ENCODE measurements around the gene MEIOSIN.
A peak's percentile ranks its signal among the peaks of the same experiment; 100 is the strongest.

The MEIOSIN gene

GRCh38 chr19:45781214-45782161 is 48.2 kb downstream of the MEIOSIN start:
- no peaks in the 10 kb centered on the region for H3K9me3 Mint-ChIP-seq
- H3K4me3 Mint-ChIP-seq: no peak overlapping the region
- peaks cover 9% of the 10 kb centered on the region for H3K27me3 Mint-ChIP-seq
- H3K4me1 Mint-ChIP-seq: peaks cover 27% of the 10 kb centered on the region
- DNase-seq (ENCODE audit: low spot score in 2 of 2): no peak
- ATAC-seq (replicated peaks; ENCODE audit: extremely low read depth, poor library complexity, severe bottlenecking): no peak
- H3K36me3 Mint-ChIP-seq (ENCODE audit: insufficient read depth): peaks cover 5% of the 10 kb centered on the region
- H3K27ac Mint-ChIP-seq (ENCODE audit: low read depth): peak overlapping the region; percentile 87

GRCh38 chr19:45782162-45782691 is 49.0 kb downstream of the MEIOSIN start, which contains the start of gene DMPK:
Gene DMPK (minus strand): TSS chr19:45782490. CDS start chr19:45782352, 138 bp downstream.
- Mint-ChIP-seq H3K9me3 (no peaks in the 10 kb centered on the region), H3K27ac (ENCODE audit: low read depth) (no peak within 1 kb of the TSS), H3K36me3 (ENCODE audit: insufficient read depth) (peaks cover 6% of the 10 kb centered on the region), H3K4me1 (peaks cover 27% of the 10 kb centered on the region), H3K4me3 (no peak within 1 kb of the TSS), H3K27me3 (peaks cover 9% of the 10 kb centered on the region)
- no peak for ATAC-seq (replicated peaks; ENCODE audit: extremely low read depth, poor library complexity, severe bottlenecking)
- DNase-seq (ENCODE audit: low spot score in 2 of 2): no peak

GRCh38 chr19:45782820-45783785 is 49.9 kb downstream of the MEIOSIN start:
- H3K27ac Mint-ChIP-seq (ENCODE audit: low read depth): no peak overlapping the region
- H3K4me3 Mint-ChIP-seq: no peak overlapping the region
- H3K4me1 Mint-ChIP-seq: peaks cover 29% of the 10 kb centered on the region
- H3K27me3 Mint-ChIP-seq: peaks cover 9% of the 10 kb centered on the region
- H3K9me3 Mint-ChIP-seq: no peaks in the 10 kb centered on the region
- H3K36me3 Mint-ChIP-seq (ENCODE audit: insufficient read depth): peaks cover 11% of the 10 kb centered on the region
- no peak for ATAC-seq (replicated peaks; ENCODE audit: extremely low read depth, poor library complexity, severe bottlenecking)
- DNase-seq (ENCODE audit: low spot score in 2 of 2): no peak

GRCh38 chr19:45784096-45784495 is 50.9 kb downstream of the MEIOSIN start:
- H3K4me1 Mint-ChIP-seq: peaks cover 30% of the 10 kb centered on the region
- no peaks in the 10 kb centered on the region for H3K9me3 Mint-ChIP-seq
- H3K27ac Mint-ChIP-seq (ENCODE audit: low read depth): no peak overlapping the region
- H3K27me3 Mint-ChIP-seq: peaks cover 4% of the 10 kb centered on the region
- ATAC-seq (replicated peaks; ENCODE audit: extremely low read depth, poor library complexity, severe bottlenecking) (no peak), DNase-seq (ENCODE audit: low spot score in 2 of 2) (no peak)
- no peak overlapping the region for H3K4me3 Mint-ChIP-seq
- peaks cover 13% of the 10 kb centered on the region for H3K36me3 Mint-ChIP-seq (ENCODE audit: insufficient read depth)

- no peaks in the 10 kb centered on the region for H3K9me3 Mint-ChIP-seq
- no peak overlapping the region for H3K27ac Mint-ChIP-seq (ENCODE audit: low read depth)
- no peak overlapping the region for H3K4me3 Mint-ChIP-seq
- no peak for ATAC-seq (replicated peaks; ENCODE audit: extremely low read depth, poor library complexity, severe bottlenecking)
- no peaks in the 10 kb centered on the region for H3K27me3 Mint-ChIP-seq
- peaks cover 23% of the 10 kb centered on the region for H3K4me1 Mint-ChIP-seq
- H3K36me3 Mint-ChIP-seq (ENCODE audit: insufficient read depth): peaks cover 19% of the 10 kb centered on the region
- no peak for DNase-seq (ENCODE audit: low spot score in 2 of 2)
Observed at GRCh38 chr19:45785097-45785496, 51.9 kb downstream of the MEIOSIN start.

DNA sequence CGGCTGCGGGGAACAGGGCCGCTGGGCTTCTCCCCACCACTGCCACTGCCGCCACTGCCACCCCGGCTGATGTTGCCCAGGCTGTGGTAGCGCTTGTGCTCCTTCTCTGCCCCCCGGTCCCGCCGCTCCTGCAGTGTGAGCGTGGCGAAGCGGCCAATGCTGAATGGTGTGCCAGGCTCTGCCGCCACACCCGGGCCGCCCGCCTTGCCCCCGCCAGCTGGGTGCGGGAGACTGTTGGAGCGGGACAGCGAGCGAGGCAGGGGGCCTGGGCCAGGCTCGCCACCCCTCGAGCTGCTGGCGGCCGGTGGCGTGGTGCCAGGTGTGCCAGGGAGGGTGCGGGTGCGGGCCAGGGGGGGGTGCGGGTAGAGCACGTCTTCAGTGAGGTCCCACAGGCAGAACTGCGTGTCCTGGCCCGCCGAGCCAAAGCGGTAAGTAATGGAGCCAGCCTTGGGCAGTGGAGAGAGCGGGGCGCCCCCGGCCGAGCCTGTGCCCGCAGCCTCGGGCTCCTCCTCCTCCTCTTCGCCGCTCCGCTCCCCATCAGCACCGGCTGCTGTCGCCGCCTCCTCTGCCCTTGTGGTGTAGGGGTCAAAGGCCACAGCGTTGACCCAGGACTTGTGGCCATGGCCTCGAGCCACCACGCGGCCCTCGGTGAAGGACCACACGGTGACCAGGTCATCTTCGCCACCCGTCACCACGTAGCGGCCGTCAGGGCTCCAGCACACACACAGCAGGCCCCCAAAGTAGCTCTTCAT is 52.7 kb downstream of the MEIOSIN start:
- no peak overlapping the region for H3K27ac Mint-ChIP-seq (ENCODE audit: low read depth)
- DNase-seq (ENCODE audit: low spot score in 2 of 2) (no peak), ATAC-seq (replicated peaks; ENCODE audit: extremely low read depth, poor library complexity, severe bottlenecking) (no peak)
- no peaks in the 10 kb centered on the region for H3K9me3 Mint-ChIP-seq
- no peak overlapping the region for H3K4me3 Mint-ChIP-seq
- H3K36me3 Mint-ChIP-seq (ENCODE audit: insufficient read depth): peaks cover 17% of the 10 kb centered on the region
- no peaks in the 10 kb centered on the region for H3K27me3 Mint-ChIP-seq
- peaks cover 23% of the 10 kb centered on the region for H3K4me1 Mint-ChIP-seq

DNA sequence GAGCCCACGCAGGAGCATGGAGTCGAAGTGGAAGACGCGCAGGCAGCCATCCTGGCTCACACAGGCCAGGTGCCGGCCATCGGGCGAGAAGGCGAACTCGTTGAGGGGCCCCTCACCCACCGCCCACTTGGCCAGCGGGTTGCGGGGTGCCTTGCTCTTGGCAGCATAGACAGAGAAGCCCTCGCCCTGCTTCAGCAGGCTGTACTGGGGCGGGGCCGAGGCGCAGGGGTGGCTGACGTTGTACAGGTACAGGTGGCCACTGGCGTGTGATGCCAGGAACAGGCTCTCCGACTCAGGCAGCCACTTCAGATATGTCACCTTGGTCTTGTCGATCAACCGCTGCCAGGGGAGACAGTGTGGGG is 53.3 kb downstream of the MEIOSIN start:
- DNase-seq (ENCODE audit: low spot score in 2 of 2) (no peak), ATAC-seq (replicated peaks; ENCODE audit: extremely low read depth, poor library complexity, severe bottlenecking) (no peak)
- Mint-ChIP-seq H3K4me3 (no peak overlapping the region), H3K27me3 (no peaks in the 10 kb centered on the region), H3K4me1 (peaks cover 27% of the 10 kb centered on the region), H3K27ac (ENCODE audit: low read depth) (no peak overlapping the region), H3K9me3 (no peaks in the 10 kb centered on the region), H3K36me3 (ENCODE audit: insufficient read depth) (peaks cover 17% of the 10 kb centered on the region)

- H3K27ac Mint-ChIP-seq (ENCODE audit: low read depth): no peak overlapping the region
- peaks cover 48% of the 10 kb centered on the region for H3K4me1 Mint-ChIP-seq
- ATAC-seq (replicated peaks; ENCODE audit: extremely low read depth, poor library complexity, severe bottlenecking): no peak
- peaks cover 23% of the 10 kb centered on the region for H3K36me3 Mint-ChIP-seq (ENCODE audit: insufficient read depth)
- H3K9me3 Mint-ChIP-seq: no peaks in the 10 kb centered on the region
- no peak for DNase-seq (ENCODE audit: low spot score in 2 of 2)
- H3K4me3 Mint-ChIP-seq: no peak overlapping the region
- no peaks in the 10 kb centered on the region for H3K27me3 Mint-ChIP-seq
Observed at GRCh38 chr19:45789035-45789786, 56.0 kb downstream of the MEIOSIN start.

DNA sequence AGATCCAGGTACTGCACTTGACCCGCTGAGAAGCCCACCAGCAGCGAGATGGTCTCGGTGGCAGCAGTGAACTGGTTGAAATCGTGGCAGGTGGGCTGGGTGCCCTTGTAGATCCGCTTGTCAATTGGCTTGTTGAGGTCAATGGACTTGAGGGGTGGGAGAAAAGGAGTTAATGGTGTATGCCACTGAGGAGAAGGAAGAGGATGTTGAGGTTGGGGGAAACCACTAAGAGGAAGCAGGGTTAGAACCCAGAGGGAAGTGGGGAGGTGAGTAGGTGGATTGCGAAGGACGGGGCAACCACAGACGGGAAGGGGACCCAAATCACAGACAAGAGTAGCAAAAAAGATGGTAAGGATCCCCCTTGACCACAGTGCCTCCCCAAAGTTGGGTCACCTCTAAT is 57.7 kb downstream of the MEIOSIN start:
- H3K9me3 Mint-ChIP-seq: no peaks in the 10 kb centered on the region
- DNase-seq (ENCODE audit: low spot score in 2 of 2): no peak
- H3K4me1 Mint-ChIP-seq: peaks cover 48% of the 10 kb centered on the region
- H3K27ac Mint-ChIP-seq (ENCODE audit: low read depth): peak overlapping the region; percentile 49
- H3K36me3 Mint-ChIP-seq (ENCODE audit: insufficient read depth): peaks cover 23% of the 10 kb centered on the region
- ATAC-seq (replicated peaks; ENCODE audit: extremely low read depth, poor library complexity, severe bottlenecking): peak; percentile 16
- peaks cover 10% of the 10 kb centered on the region for H3K27me3 Mint-ChIP-seq
- H3K4me3 Mint-ChIP-seq: peak overlapping the region; percentile 85

DNA sequence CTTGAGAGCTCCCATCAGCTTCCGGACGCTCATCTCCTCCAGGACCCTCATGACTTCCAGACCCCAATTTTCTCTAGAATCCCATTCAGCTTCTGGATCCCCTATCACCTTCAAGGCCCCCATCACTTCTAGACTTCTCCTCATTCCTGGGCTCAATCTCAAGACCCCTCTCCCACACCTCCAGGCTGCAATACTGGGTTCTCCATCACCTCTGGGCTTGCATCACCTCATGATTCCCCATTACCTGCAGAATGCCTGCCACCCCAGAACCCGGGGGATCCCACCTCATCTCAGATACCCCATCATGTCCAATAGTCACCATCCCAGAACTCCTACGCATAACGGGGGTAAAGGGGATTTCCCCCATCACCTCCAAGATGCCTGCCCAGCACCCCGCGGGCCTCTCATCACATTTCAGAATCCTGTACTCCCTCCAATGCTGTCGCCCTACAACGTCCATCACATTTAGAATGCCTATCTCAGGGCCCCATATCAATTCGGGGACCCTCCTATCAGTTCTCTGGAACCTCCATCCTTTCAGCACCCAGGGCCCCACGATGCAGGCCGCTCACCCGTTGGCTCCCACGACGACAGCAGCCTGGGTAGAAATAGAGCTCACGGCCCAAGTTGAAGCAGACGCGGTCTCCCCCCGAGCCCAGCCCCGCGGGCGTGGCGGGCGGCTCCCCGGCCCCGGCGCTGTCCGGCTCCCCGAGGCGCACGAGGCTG is 58.7 kb downstream of the MEIOSIN start:
- Mint-ChIP-seq H3K9me3 (no peaks in the 10 kb centered on the region), H3K4me3 (peak overlapping the region; percentile 85), H3K27ac (ENCODE audit: low read depth) (peak overlapping the region; percentile 92), H3K27me3 (peaks cover 10% of the 10 kb centered on the region), H3K36me3 (ENCODE audit: insufficient read depth) (peaks cover 23% of the 10 kb centered on the region), H3K4me1 (peaks cover 48% of the 10 kb centered on the region)
- DNase-seq (ENCODE audit: low spot score in 2 of 2): no peak
- ATAC-seq (replicated peaks; ENCODE audit: extremely low read depth, poor library complexity, severe bottlenecking): peak; percentile 2
